Liver (tissue), 5 donors: ENCODE data around the gene STEEP1. TPM values are rescaled to one million over a fixed set of nuclear protein-coding genes. Genes with fewer than 3 reads are reported as not detected.
A peak's percentile ranks its signal among the peaks of the same experiment; 100 is the strongest.

Source experiments
- CTCF ChIP-seq: fragments of 150-350 bp; IDR thresholded peaks from 2 replicates; pipeline ENCODE4 v1.5.1; 2017; ENCODE audit warnings: improper control_type of control experiment, low read depth, low read length; ENCODE audit not compliant: missing input control
- polyA plus RNA-seq, 2 donors: library from polyadenylated mRNA; stranded (reverse) in 1 of 2; unstranded in 1 of 2; fragments of 200-250 nt in 1 of 2; fragments of >200 nt in 1 of 2; fragmentation: Nextera tagmentation in 1 of 2; extraction: Ambion mirVana in 1 of 2; gene quantifications; one replicate each; pipeline versions ENCODE4 v1.2.1 to v1.2.3, GENCODE V29; 2013 to 2015
- total RNA-seq, 2 donors: library from RNA; depleted of rRNA; stranded (reverse); fragments of >200 nt; gene quantifications; one replicate each; pipeline ENCODE4 v1.2.3, GENCODE V29; 2014
- donor health status: healthy.
- donor health status: healthy.
- donor health status: healthy.

Gene STEEP1
- total and polyA plus RNA-seq, 4 donors: 4.3 to 14.2 (median 10.2) TPM

- peak; percentile 67 for TF ChIP-seq CTCF
Measured at GRCh38 chrX:119488749-119489148, 76.5 kb downstream of the STEEP1 start (continued).

Other genes with a start within 250 kb of the STEEP1 start
- gene SLC25A43, start 166.1 kb downstream of the STEEP1 start, total RNA-seq: 10 to 100 TPM in 1 of 2 donors, 1 to 10 TPM in 1; 6.5 to 10.9 TPM
- gene SLC25A43, start 166.1 kb downstream of the STEEP1 start, polyA plus RNA-seq: 1 to 10 TPM; 4.5 to 4.7 TPM
- 100 to 1,000 TPM; 191 to 206 TPM for gene SLC25A5, start 97.0 kb downstream of the STEEP1 start, total RNA-seq
- gene SLC25A5, start 97.0 kb downstream of the STEEP1 start, polyA plus RNA-seq: 100 to 1,000 TPM; 209 to 304 TPM
- gene UBE2A, start 9.2 kb upstream of the STEEP1 start, total RNA-seq: 10 to 100 TPM; 12.0 to 15.9 TPM
- gene UBE2A, start 9.2 kb upstream of the STEEP1 start, polyA plus RNA-seq: 10 to 100 TPM; 18.8 to 21.6 TPM
- gene NKRF, start 41.0 kb upstream of the STEEP1 start, total RNA-seq: 1 to 10 TPM; 3.4 TPM
- gene NKRF, start 41.0 kb upstream of the STEEP1 start, polyA plus RNA-seq: 1 to 10 TPM; 1.3 to 2.6 TPM
- 10 to 100 TPM in 1 of 2 donors, 1 to 10 TPM in 1; 9.9 to 11.5 TPM for gene SEPTIN6, start 127.8 kb upstream of the STEEP1 start, total RNA-seq
- 10 to 100 TPM in 1 of 2 donors, 1 to 10 TPM in 1; 9.4 to 11.4 TPM for gene SEPTIN6, start 127.8 kb upstream of the STEEP1 start, polyA plus RNA-seq
- gene SOWAHD, start 193.2 kb upstream of the STEEP1 start, total RNA-seq: 1 to 10 TPM in 1 of 2 donors, under 1 TPM in 1; 0.42 to 2.5 TPM
- under 1 TPM; 0.10 to 0.48 TPM for gene SOWAHD, start 193.2 kb upstream of the STEEP1 start, polyA plus RNA-seq
- gene RPL39, start 226.2 kb upstream of the STEEP1 start, total RNA-seq: 100 to 1,000 TPM; 623 TPM
- gene RPL39, start 226.2 kb upstream of the STEEP1 start, polyA plus RNA-seq: 1,000 to 10,000 TPM in 1 of 2 donors, 100 to 1,000 TPM in 1; 657 to 2,860 TPM